Activated CD8-positive, alpha-beta memory T cell treated with anti-CD3 and anti-CD28 coated beads, Interleukin-2, amount 10 ng/mL, durations not matched to agents 7 days and 5 days (primary cell): ENCODE measurements around the gene PSMB10. TPM values are rescaled to one million over a fixed set of nuclear protein-coding genes. Genes with fewer than 3 reads are reported as not detected.
A peak's percentile ranks its signal among the peaks of the same experiment; 100 is the strongest.
"Not testable (repeated sequence)": the region's sequence is repeated elsewhere in the genome, so short reads cannot be mapped to it uniquely, and the experiment has no call there.

Experiments
- ATAC-seq: fragments of 150-1000 bp; cut with Tn5 transposase; one replicate; pipeline ENCODE4 v1.10.0; 2021; ENCODE audit warnings: moderate library complexity
- CTCF ChIA-PET: fragments of 350-600 bp; sonication (Branson Sonifier 250); formaldehyde crosslinking; loops from one replicate; lab custom pipeline; 2021; ENCODE audit warnings: antibody characterized with exemption; lab: Charles Lee
- DNase-seq: peaks from one replicate; pipeline ENCODE4 v3.0.0-alpha.2; 2020
- H3K27ac Mint-ChIP-seq: one replicate; pipeline ENCODE4 v1.8.0; 2021; ENCODE audit warnings: mild to moderate bottlenecking, mixed read lengths
- H3K27me3 Mint-ChIP-seq: one replicate; pipeline ENCODE4 v1.8.0; 2021; ENCODE audit warnings: mixed read lengths
- H3K36me3 Mint-ChIP-seq: one replicate; pipeline ENCODE4 v1.8.0; 2021; ENCODE audit warnings: mild to moderate bottlenecking, mixed read lengths
- H3K4me1 Mint-ChIP-seq: one replicate; pipeline ENCODE4 v1.8.0; 2021; ENCODE audit warnings: mixed read lengths
- H3K4me3 Mint-ChIP-seq: one replicate; pipeline ENCODE4 v1.8.0; 2021; ENCODE audit warnings: mild to moderate bottlenecking, moderate library complexity, mixed read lengths
- H3K9me3 Mint-ChIP-seq: one replicate; pipeline ENCODE4 v1.8.0; 2022; ENCODE audit warnings: low read depth, mixed read lengths
- total RNA-seq, 2 experiments: library from RNA; stranded (reverse); gene quantifications; one replicate each; pipeline ENCODE4 v1.2.3, GENCODE V29; 2021

The PSMB10 gene
- total RNA-seq: 100 to 1,000 TPM; 250 to 296 TPM

DNA sequence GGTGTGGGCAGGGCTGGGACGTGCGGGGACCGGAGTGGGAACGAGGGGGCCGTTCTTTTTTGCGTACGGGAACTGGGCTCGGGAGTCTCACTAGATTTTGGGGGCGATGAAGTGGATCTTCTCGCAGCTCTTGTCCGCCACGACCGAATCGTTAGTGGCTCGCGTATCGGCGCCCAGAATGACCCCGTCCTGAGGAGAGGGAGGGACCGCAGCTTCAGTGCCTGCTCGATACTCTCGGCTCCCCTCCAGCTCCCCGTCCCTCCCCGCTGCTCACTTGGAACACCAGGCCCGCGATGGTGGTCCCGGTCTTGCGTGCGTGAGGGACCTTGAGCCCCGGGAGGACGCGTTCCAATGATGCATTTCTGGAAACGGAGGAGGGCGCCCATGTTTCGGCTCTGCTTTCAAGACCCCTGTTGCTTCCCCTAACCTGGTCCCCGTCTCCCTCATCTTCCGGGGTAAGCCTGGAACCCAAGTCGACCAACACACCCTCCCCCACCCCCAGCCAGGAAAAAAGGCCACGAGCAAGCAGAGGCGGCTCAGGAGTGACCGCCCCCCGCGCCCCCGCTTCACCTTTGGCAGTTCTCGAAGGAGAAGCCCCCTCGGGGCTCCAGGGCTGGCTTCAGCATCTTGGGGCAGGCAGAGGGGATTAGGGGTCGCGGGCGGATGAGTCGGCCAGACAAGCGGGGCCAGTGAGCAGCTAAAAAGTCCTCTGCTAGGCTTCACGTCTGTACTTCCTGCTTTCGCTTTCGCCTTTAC lies at the start of gene PSMB10:
Gene PSMB10 (minus strand): TSS at position 727 of the 756 bp plus-strand sequence. CDS start 101 bp downstream, at position 626.
- H3K9me3 Mint-ChIP-seq: no peaks in the 10 kb centered on the region
- H3K27ac Mint-ChIP-seq: peak within 1 kb of the TSS; percentile 98
- CTCF ChIA-PET: interaction anchor here (0.6 to 4.5 kb wide), 28 partner anchors 8 to 422 kb away, joined by 3 to 35 read pairs (median 4); partner anchors contain the start of genes C16orf86, ENKD1, NRN1L and RANBP10
- ATAC-seq (peak; percentile 66), DNase-seq (no peak)
- H3K27me3 Mint-ChIP-seq: no peaks in the 10 kb centered on the region
- peaks cover 39% of the 10 kb centered on the region for H3K4me1 Mint-ChIP-seq
- H3K4me3 Mint-ChIP-seq: peak within 1 kb of the TSS; percentile 99
- peaks cover 25% of the 10 kb centered on the region for H3K36me3 Mint-ChIP-seq

DNA sequence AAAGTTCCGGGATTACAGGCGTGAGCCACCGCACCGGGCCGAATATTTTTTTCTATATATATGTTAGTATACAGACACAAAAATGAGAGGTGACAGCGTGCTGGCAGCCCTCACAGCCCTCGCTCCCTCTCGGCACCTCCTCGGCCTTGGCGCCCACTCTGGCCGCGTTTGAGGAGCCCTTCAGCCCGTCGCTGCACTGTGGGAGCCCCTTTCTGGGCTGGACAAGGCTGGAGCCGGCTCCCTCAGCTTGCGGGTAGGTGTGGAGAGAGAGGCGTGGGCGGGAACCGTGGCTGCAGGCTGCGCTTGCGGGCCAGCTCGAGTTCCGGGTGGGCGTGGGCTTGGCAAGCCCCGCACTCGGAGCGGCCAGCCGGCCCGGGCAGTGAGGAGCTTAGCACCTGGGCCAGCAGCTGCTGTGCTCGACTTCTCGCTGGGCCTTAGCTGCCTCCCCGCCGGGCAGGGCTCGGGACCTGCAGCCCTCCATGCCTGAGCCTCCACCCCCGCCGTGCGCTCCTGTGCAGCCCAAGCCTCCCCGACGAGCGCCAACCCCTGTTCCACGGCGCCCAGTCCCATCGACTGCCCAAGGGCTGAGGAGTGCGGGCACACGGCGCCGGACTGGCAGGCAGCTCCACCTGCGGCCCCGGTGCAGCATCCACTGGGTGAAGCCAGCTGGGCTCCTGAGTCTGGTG lies 45.5 kb upstream of the PSMB10 start:
- no peak for ATAC-seq

DNA sequence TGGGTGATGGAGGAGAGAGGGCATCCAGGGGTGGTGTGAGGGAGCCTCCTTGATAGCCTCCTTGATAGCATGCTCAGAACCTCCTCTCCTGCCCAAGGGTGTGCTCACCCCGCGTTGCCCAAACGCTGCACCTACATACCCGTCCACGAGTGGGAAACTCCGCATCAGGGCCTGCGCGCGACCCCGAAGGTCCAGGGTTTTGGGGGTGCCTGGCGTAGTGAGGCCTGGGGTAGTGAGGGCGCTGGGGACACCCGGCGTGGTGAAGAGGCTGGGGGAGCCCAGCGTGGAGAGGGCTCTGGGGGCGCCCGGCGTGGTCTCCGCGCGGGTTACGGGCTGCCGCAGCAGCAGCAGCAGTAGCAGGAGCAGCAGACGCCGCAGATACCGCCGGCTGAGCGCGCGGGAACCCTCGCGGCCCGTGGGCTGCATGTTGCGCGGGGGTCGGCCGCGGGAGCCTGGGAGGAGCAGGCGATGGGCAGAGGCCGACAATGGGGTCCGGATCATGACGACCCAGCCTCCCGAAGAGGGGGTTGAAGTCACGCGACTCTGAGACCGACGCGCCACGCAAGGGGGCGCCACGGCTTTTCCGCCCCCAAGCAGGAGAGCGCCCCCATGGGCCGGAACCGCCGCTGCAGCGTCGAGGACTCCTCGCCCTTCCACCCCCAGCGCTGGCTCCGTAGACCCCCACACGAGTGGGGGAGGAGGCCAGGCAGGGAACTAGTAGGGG lies 43.5 kb upstream of the PSMB10 start, which contains the start of gene DPEP3:
Gene DPEP3 (minus strand): TSS at position 545 of the 724 bp plus-strand sequence. CDS start 119 bp downstream, at position 426.
- CTCF ChIA-PET: interaction anchor here (1.1 to 1.8 kb wide), 3 partner anchors 43 to 164 kb away, joined by 3 to 5 read pairs (median 4); partner anchors contain the start of genes DDX28 and DUS2
- no peak for ATAC-seq
- H3K36me3 Mint-ChIP-seq: no peaks in the 10 kb centered on the region
- peaks cover 29% of the 10 kb centered on the region for H3K4me1 Mint-ChIP-seq
- peaks cover 8% of the 10 kb centered on the region for H3K27me3 Mint-ChIP-seq
- H3K27ac Mint-ChIP-seq: no peak within 1 kb of the TSS
- no peak for DNase-seq
- H3K4me3 Mint-ChIP-seq: no peak within 1 kb of the TSS
- H3K9me3 Mint-ChIP-seq: no peaks in the 10 kb centered on the region

More for the DNA sequence above, 45.5 kb upstream of the PSMB10 start:
- Mint-ChIP-seq H3K9me3 (no peaks in the 10 kb centered on the region), H3K4me1 (peaks cover 22% of the 10 kb centered on the region), H3K36me3 (no peaks in the 10 kb centered on the region), H3K27ac (no peak overlapping the region), H3K4me3 (no peak overlapping the region), H3K27me3 (peaks cover 7% of the 10 kb centered on the region)
- CTCF ChIA-PET: interaction anchor here (1.2 to 1.8 kb wide), 2 partner anchors 16 to 166 kb away, joined by 4 read pairs; no protein-coding TSS in a partner anchor
- no peak for DNase-seq

DNA sequence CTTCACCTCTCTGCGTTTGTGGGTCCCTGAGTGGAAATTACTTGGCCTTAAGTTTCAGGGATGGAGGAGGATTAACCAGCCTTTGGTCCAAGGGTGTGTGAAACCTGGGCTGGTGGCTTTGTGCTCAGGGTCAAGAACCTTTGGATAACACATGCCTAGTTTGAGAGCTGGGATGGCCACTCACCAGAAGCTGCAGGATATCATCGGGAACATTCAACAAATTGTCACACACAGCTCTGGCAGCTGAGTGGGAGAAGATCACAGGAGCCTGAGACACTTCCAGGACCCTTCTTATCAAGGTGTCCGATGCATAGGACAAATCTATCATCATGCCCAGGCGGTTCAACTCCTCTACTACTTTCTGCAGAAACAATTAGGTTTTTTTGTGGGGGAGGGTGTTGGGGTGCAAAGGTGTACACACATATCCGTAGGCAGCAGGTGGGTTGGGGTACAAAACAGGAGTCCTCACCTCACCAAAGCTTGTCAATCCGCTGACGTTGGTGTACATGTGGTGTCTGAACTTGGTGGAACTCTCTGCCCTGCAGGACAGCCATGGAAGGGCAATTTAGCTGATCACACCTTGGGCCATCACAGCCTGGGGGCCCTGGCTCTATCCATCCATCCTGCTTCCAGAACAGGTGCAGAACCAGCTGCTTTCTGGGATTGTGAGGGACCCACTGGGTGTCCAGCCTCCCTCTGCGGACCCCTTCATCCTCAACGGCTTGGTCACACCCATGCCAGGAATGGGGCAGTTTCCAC lies 41.0 kb upstream of the PSMB10 start:
- DNase-seq (no peak), ATAC-seq (no peak)
- Mint-ChIP-seq H3K9me3 (no peaks in the 10 kb centered on the region), H3K4me3 (no peak overlapping the region), H3K36me3 (no peaks in the 10 kb centered on the region), H3K4me1 (peaks cover 10% of the 10 kb centered on the region), H3K27me3 (peaks cover 12% of the 10 kb centered on the region), H3K27ac (no peak overlapping the region)
- CTCF ChIA-PET: interaction anchor here (1.6 kb wide), 1 partner anchor 63 kb away, joined by 8 read pairs; no protein-coding TSS in a partner anchor

DNA sequence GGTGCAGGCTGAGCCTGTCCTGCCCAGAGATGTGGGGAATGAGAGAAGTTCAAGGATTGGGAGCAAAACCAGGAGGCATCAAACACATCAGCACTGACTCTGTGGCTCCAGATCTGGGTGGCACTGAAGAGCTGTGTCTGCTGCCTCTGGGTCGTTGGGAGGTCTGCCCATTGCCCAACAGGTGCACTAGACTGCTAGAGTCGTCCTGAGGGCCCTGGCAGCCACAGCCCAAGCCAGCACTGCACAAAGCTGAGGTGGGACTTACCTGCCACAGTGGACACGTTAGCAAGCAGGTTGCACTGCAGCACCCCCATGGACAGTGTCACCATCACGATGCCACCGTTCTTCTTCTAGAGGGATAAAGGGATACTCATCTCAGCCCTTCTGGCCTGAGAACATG lies 40.4 kb upstream of the PSMB10 start:
- CTCF ChIA-PET: interaction anchor here (1.4 to 1.6 kb wide), 2 partner anchors 16 to 64 kb away, joined by 3 to 8 read pairs; no protein-coding TSS in a partner anchor
- ATAC-seq (no peak), DNase-seq (no peak)
- no peak overlapping the region for H3K4me3 Mint-ChIP-seq
- H3K27ac Mint-ChIP-seq: no peak overlapping the region
- H3K36me3 Mint-ChIP-seq: no peaks in the 10 kb centered on the region
- H3K4me1 Mint-ChIP-seq: peaks cover 10% of the 10 kb centered on the region
- H3K9me3 Mint-ChIP-seq: no peaks in the 10 kb centered on the region
- H3K27me3 Mint-ChIP-seq: peaks cover 12% of the 10 kb centered on the region

DNA sequence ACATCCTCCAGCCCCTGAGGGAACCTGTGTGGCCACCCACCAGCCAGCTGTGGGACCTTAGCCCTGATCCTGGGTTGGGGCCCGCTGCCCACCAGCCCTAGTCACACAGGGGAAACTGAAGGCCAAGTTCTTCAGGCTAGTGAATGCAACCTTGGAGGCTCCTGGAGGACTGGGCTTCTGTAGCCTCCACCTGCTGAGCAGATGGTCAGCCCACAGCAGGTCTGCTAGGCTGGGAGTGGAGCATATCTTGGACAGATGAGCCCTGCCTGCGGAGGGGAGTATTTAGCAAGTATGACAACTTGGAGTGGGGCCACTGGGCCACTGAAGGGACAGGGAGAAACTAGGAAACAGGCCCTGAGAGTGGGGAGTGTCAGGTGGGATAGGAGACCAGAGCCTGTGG lies 39.6 kb upstream of the PSMB10 start:
- CTCF ChIA-PET: interaction anchor here (1.4 kb wide), 1 partner anchor 16 kb away, joined by 3 read pairs; no protein-coding TSS in a partner anchor
- Mint-ChIP-seq H3K36me3 (no peaks in the 10 kb centered on the region), H3K4me1 (peaks cover 10% of the 10 kb centered on the region), H3K27me3 (peaks cover 12% of the 10 kb centered on the region), H3K9me3 (no peaks in the 10 kb centered on the region), H3K27ac (no peak overlapping the region), H3K4me3 (no peak overlapping the region)
- DNase-seq (no peak), ATAC-seq (no peak)

DNA sequence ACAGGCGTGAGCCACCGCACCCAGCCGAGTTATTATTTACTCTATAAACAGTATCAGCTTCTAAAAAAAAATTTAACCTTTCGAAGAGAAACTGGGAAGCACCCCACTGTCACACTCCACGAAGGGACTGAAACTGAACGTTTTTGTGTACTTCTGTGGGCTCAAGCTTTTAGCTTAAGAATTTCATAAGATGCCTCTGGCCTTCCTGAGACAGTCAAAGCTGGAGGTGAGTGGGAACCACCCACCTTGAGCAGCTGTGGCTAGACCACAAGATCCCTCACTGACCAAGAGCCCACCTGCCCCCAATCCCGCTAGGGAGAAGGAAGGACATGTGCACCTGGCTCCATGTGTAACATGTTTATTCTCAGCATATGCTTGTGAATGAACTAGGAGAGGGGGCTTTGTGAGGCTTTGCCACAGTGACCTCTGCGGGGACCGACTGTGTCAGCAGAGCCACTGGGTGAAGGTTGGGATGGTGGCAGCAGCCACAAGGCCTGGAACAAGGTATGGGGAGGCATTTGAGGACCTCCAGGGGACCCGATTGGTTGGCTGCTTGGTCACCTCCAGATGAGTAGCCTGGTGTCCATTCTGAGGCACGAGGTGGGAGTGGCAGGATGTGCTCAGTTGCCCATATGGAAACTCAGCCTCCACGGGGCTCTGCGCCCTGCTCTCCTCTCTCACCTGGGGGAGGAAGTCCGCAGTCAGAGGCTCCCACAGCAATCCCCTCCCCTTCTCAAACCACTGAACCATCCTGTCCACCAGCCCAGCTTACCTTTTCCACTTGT lies 38.9 kb upstream of the PSMB10 start:
- no peak for DNase-seq
- H3K27ac Mint-ChIP-seq: no peak overlapping the region
- H3K9me3 Mint-ChIP-seq: no peaks in the 10 kb centered on the region
- peaks cover 10% of the 10 kb centered on the region for H3K4me1 Mint-ChIP-seq
- peaks cover 12% of the 10 kb centered on the region for H3K27me3 Mint-ChIP-seq
- no peak overlapping the region for H3K4me3 Mint-ChIP-seq
- CTCF ChIA-PET: interaction anchor here (0.6 to 1.4 kb wide), 2 partner anchors 17 to 129 kb away, joined by 3 read pairs; no protein-coding TSS in a partner anchor
- ATAC-seq: no peak
- no peaks in the 10 kb centered on the region for H3K36me3 Mint-ChIP-seq

DNA sequence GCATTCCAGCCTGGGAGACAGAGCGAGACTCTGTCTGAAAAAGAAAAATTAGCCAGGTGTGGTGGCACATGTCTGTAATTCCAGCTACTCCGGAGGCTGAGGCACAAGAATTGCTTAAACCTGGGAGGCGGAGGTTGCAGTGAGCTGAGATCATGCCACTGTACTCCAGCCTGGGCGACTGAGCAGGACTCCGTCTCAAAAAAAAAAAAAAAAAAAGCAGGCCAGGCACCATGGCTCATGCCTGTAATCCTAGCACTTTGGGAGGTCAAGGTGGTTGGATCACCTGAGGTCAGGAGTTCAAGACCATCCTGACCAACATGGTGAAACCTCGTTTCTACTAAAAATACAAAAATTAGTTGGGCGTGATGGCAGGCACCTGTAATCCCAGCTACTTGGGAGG lies 35.6 kb upstream of the PSMB10 start:
- CTCF ChIA-PET: interaction anchor here (2.3 kb wide), 1 partner anchor 68 kb away, joined by 7 read pairs; no protein-coding TSS in a partner anchor
- ATAC-seq, H3K9me3 Mint-ChIP-seq, H3K27me3 Mint-ChIP-seq, H3K27ac Mint-ChIP-seq, DNase-seq, H3K4me3 Mint-ChIP-seq, H3K36me3 Mint-ChIP-seq: not testable (repeated sequence)
- H3K4me1 Mint-ChIP-seq: peaks cover 18% of the 10 kb centered on the region

DNA sequence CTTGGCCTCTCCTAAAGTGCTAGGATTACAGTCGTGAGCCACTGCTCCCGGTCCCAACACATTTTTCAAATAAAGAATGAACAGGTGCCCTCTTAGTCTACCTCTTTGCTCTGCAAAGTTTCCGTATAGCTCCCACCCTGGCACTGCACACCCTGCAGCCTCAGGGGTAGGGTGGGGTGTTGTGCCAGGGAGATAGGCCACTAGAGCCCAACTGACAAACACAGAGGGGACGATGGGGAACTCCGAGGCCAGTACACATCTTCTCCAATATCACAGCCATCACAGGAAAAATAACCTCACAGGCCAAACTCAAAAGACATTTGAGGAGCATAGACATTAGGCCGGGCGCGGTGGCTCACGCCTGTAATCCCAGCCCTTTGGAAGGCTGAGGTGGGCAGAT lies 34.5 kb upstream of the PSMB10 start:
- no peaks in the 10 kb centered on the region for H3K9me3 Mint-ChIP-seq
- no peaks in the 10 kb centered on the region for H3K36me3 Mint-ChIP-seq
- CTCF ChIA-PET: interaction anchor here (0.9 to 2.3 kb wide), 3 partner anchors 27 to 114 kb away, joined by 3 to 7 read pairs (median 3); no protein-coding TSS in a partner anchor
- no peak overlapping the region for H3K27ac Mint-ChIP-seq
- H3K27me3 Mint-ChIP-seq: peaks cover 4% of the 10 kb centered on the region
- DNase-seq (no peak), ATAC-seq (no peak)
- no peak overlapping the region for H3K4me3 Mint-ChIP-seq
- peaks cover 28% of the 10 kb centered on the region for H3K4me1 Mint-ChIP-seq

DNA sequence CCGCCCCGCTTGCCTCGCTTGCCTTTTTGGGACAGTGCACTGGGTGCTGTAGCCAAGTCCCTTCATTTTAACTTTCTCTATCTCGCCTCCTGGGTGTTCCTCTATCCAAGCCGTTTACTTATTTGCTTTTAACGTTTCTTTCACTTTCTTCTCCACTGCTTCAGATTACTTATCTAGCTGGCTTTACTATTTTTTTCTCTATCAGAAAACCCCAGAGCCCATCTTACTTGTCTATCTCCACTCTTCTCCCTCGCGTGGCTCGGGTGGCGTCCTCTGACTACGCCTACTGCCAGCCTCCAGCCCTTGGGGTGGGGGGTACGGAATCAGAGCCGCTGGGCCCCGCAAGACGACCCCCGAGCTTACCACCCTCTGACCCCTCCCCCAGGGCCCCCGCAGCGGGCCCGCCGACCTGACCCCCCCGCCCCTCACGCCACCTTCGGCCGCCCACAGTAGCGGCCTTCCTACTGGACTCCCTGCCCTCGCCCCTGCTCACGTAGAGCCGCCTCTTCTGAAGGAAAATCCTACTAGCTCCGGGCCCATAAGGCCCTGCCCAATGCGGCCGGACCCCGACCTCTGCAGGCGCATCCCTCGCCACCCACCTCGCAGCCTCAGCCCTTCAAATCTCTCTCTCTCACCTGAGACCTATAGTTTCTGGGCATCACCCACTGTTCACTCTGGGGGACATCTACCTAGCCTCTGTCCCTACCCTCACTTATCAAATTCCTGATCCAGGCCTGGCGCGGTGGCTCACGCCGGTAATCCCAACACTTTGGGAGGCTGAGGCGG lies 32.8 kb upstream of the PSMB10 start:
- no peak for DNase-seq
- Mint-ChIP-seq H3K27me3 (peaks cover 2% of the 10 kb centered on the region), H3K27ac (peak overlapping the region; percentile 91), H3K4me1 (peaks cover 18% of the 10 kb centered on the region), H3K36me3 (peaks cover 5% of the 10 kb centered on the region), H3K9me3 (no peaks in the 10 kb centered on the region), H3K4me3 (peak overlapping the region; percentile 84)
- CTCF ChIA-PET: interaction anchor here (1.0 to 2.0 kb wide), 4 partner anchors 25 to 112 kb away, joined by 3 to 7 read pairs (median 4); partner anchors contain the start of gene PSMB10
- no peak for ATAC-seq
